ENCODE data around the gene MMEL1.

GRCh38 chr1:2561446-2561845 is 71.4 kb downstream of the MMEL1 start:
- TF ChIP-seq CTCF (conservative IDR thresholded peaks at IDR 0.05 in 1 of 2, IDR thresholded peaks at IDR 0.05 in 1 of 2; ENCODE audit: low read depth in 1 of 2, low read length in 2 of 2) = no peak
- TF ChIP-seq EZH2 (IDR thresholded peaks at IDR 0.05; ENCODE audit: low read length, missing control alignments) = no peak

All from fibroblast of lung (primary cell).